DOHH2 (cell line): ENCODE data around the gene SMOC1.

Experiments
- CTCF ChIP-seq: fragments of 200-600 bp; sonication (generic); IDR thresholded peaks from one replicate; pipeline ENCODE4 v1.5.1; 2014; ENCODE audit warnings: antibody characterized with exemption, mild to moderate bottlenecking, low read depth, low read length; ENCODE audit not compliant: poor library complexity, severe bottlenecking
- EZH2phosphoT487 ChIP-seq: fragments of 200-600 bp; sonication (generic); IDR thresholded peaks from 2 replicates; pipeline ENCODE4 v1.6.1; 2017; ENCODE audit warnings: borderline replicate concordance, mild to moderate bottlenecking, antibody characterized with exemption, low read length, moderate library complexity, mixed read lengths

DNA sequence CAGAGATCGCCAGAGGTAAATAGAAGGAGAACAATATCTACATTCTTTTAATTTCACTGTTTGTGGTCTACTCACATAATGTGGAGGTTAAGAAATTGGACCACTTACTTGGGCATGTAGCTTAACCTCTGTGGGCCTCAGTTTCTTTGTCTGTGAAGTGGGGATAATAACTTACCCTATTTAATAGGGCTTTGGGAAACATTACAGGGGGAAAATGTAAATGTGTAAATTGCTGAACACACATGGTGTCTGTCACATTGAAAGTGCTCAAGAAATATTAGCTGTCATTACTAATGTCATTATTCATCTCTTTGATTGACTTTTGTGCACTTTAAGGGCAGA is 169.1 kb downstream of the SMOC1 start:
- TF ChIP-seq CTCF (no peak), EZH2phosphoT487 (no peak)
